NCI-H2196 (cell line): Measurements from ENCODE around the gene DPM1.

Experiments used
- DNase-seq: peaks from one replicate; lab custom pipeline; 2025; ENCODE audit not compliant: unreplicated experiment; lab: John Stamatoyannopoulos, UW

The DPM1 gene

DNA sequence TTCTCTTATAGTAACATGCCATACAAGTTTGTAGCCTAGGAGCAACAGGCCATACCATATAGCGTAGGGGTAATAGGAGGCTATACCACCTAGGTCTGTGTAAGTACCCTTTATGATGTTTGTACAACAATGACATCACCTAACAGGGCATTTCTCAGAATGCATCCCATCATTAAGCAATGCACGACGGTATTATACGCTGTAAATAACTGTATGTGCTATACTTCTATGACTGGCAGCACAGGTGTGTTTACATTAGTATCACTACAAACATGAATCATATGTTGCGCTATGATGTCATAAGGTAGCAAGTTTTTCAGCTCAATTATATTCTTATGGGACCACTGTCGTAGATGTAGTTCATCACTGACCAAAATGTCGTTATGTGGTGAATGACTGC, 58.1 kb downstream of the DPM1 start:
- DNase-seq, result no peak

DNA sequence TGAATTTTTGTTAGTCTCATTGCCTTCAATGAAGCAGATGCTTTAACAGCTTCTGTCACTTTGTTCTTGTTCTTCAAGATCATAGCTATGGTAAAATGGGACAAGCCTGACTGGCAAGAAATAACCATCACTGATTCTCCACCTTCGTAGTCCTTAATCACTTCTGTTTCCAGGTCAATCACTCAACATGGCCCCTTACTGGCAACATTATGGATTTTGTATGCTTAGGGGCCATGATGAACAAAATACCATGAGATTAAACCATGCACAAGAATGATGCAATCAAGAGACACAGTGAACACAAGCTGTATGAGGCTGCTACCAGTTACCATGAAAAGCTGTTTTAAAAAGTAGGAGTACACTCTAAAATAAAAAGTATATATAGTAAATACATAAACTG, 59.9 kb downstream of the DPM1 start:
- no peak for DNase-seq

DNA sequence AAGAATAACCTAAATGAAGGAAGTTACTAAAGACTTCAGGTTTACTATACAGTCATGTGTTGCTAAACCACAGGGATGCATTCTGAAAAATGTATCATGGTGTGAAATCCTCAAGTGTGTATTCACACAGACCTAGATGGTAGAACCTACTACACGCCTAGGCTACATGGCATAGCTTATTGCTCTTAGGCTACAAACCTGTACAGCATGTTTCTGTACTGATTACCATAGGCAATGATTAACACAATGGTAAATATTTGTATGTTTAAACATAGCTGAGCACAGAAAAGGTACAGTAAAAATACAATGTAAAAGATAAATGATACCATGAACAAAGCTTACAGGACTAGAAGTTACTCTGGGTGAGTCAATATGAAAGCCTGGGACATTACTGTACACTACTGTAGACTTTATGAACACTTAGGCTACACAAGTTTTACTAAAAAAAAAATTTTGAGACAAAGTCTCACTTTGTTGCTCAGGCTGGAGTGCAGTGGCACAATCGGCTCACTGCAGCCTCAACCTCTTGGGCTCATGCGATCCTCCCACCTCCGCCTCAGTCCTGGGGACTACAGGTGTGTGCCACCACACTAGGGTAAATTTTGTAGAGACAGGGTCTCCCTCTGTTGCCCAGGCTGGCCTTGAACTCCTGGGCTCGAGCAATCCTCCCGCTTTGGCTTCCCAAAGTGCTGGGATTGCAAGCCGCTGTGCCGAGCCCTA, 63.1 kb downstream of the DPM1 start:
- no peak for DNase-seq

DNA sequence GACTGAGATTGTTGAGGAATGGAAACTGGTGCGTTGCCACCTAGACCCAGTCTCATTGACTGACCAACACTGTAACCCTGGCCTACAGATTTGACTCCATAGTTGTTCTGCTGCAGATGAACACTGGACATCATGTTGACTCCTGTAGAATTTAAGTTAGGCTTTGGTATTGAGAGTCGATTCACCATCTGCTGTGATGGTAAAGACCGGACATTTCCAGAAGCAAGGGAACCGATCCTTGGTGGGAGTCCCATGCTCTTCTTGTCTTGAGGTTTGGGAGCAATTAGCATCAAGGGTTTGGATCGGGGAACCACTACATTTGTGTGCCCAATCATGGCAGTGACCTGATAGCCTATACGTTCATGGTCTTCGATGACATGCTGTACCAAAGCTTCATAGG, 64.7 kb downstream of the DPM1 start:
- DNase-seq, result no peak

DNA sequence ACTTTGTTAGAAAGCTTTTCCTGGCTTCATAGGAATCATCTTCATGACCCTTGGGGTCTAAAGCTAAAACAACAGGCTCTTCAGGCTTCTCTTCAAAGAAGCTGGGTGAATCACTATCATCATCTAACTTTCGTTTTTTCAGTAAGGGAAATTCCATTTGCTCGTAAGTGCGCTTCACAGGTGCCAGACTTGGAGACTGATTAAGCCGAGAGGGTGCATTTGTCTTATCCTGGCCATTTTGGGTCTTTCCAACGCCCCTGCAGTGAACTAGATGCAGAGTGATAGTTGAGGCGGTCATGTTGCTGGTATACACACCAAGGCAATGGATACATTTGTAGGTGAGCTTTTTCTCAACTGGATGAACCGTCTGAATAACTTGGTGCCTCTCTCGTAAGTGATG, 65.9 kb downstream of the DPM1 start:
- no peak for DNase-seq

DNA sequence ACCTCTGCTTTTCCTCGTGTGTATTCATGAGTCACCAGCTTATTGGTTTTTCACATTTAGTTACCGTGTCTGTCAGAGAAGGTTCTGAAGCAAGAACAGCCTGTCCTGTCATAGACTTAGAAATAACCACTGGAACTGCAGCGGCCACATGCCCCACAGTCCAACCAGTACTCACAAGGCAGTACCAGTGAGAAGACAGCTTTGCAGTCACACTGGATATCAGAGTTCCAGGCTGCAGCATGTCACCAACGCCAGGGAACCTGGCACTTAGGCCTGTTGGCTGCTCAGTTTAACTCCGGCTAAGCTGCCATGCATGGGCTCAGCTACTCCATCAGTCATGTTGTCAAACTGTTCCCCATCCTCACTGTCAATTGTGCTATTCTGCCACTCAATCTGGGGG, 67.2 kb downstream of the DPM1 start:
- DNase-seq, result no peak

DNA sequence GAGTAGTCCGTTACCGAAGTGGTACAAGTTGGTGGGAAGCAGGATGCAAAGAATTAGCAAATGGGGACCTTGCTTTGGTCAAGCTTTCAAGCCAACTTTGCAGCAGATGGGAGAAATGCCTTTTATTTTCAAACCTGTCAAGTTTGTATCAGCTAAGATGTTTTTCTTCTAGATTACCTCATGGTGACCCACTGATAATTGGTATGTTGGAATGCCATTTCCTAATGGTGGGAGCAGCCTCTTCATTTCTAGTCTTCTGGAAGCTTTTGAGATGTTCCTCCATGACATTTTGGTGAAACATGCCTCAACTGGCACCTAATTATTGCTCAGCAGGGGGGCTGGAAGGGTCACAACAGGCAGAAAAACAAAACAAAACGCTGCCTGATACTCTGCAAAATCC, 70.8 kb downstream of the DPM1 start:
- DNase-seq, result no peak

DNA sequence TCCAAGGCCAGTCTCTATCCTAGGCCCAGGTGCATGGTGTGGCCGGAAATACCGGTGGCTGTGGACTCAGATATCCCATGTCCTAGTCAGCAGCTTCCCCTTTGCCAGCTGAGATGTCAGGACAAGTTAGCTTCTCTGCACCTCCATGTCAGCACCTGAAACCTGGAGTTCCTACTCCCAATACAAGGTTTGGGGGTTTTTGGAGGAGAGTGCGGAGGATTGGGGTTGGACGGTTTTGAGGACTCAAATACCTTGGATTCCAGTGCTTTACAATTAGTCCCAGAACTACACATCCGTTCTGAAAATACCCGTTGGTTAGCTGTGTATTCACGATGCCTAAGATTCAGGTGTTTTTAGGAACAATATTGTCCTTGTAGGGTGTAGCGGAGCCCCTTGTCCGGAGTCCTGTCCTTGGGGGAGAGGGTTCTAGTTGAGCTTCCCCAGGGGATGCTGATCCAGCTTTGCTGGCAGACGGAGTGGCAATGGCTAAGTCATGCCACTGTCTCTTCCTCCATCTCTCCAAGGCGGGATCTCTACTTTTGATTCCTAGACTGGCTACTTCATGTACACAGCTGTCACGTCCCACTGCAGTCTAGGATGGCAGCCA, 72.0 kb downstream of the DPM1 start:
- DNase-seq, result no peak

DNA sequence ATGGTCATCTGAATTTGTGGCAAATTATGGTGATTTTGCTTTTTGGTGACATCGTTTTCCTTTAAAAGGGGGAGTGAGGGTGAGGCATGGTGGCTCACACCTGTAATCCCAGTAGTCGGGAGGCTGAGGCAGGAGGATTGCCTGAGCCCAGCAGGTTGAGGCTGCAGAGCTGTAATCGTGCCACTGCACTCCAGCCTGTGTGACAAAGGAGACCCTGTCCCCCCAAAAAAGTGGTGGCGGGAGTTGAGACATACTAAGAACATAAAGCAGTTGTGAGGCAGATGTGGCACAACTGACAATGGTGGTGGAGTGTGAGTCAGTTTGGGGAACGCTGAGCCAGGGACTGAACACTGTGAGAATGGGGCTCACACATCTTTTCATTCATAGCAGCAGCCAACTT, 72.6 kb downstream of the DPM1 start:
- no peak for DNase-seq

DNA sequence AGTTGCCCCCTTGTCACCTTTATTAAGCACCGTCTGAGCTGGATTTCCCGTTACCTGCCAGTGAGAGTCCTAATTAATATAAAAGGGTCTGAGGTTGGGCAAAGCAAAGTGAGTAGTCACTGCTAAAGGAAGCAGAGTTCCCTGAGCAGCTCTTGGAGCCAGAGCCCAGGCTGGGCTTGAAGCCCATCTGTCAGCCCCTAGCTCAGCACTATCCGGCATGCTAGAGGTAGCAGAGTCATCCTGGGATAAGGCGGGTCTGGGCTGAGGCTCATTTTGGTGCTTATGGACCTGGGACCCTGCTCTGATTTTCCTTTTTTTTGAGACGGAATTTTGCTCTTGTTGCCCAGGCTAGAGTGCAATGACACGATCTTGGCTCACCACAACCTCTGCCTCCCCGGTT, 73.3 kb downstream of the DPM1 start:
- no peak for DNase-seq
